Measurements from ENCODE around the gene MAP2. TPM values are rescaled to one million over a fixed set of nuclear protein-coding genes. Genes with fewer than 3 reads are reported as not detected.

The MAP2 gene
- total and polyA plus RNA-seq, 11 donors: 3.2 to 19.3 (median 8.9) TPM

DNA sequence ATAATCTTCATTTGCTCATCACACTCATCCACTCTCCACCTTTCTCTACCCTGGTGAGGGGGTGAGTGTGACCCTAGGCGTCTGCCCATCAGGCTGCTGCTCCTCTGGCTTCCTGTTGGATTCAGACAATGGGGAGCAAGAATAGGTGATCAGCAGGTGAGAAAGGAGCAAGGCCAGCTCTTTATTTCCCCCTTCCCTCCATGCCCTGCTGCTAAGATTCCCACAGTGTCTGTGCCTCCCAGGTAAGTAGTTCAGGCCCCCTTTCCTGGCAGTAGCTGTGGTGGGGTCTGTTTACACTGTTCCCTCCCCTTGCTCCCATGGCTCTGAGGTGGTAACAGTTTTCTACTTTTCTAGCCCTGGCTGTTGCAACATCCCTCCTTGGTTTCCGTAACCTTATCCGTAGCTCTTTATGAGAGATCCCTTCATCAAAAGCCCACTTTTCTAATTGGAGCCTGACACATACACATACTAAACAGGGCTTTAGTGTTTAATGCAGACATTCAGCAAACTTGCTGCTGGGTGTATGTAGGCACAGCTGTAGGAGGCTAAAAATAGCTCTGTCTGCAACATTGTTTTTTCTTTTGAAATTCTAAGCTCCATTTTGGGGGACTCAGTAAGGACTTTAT lies 27.5 kb downstream of the MAP2 start:
- intact Hi-C loops (cut with DNase I): no loop called here
- Histone ChIP-seq H3K27me3 (no peaks in the 10 kb centered on the region), H3K4me1 (no peaks in the 10 kb centered on the region)

DNA sequence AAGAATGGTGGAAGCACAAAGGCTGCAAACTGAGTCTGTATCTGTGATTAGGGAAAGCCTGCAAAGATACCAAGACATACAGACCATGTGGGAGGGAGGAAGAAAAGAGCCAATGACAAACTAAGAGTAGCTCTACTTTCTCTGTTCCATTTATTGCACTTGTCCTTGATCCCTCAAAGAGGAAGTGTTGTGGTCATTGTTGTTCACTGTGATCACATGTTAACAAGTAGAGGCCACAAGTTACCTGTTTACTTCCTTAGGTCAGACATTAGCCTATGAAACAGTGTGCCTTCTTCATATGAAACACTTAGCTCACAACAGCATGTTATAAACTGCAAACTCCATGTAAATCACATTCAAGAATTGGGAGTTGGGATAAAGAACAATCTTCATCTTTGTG lies 32.6 kb downstream of the MAP2 start:
- no peak for ATAC-seq
- no peak for DNase-seq
- H3K27me3 ChIP-seq: no peaks in the 10 kb centered on the region
- H3K36me3 ChIP-seq: no peaks in the 10 kb centered on the region
- TF ChIP-seq, protein P1, sequence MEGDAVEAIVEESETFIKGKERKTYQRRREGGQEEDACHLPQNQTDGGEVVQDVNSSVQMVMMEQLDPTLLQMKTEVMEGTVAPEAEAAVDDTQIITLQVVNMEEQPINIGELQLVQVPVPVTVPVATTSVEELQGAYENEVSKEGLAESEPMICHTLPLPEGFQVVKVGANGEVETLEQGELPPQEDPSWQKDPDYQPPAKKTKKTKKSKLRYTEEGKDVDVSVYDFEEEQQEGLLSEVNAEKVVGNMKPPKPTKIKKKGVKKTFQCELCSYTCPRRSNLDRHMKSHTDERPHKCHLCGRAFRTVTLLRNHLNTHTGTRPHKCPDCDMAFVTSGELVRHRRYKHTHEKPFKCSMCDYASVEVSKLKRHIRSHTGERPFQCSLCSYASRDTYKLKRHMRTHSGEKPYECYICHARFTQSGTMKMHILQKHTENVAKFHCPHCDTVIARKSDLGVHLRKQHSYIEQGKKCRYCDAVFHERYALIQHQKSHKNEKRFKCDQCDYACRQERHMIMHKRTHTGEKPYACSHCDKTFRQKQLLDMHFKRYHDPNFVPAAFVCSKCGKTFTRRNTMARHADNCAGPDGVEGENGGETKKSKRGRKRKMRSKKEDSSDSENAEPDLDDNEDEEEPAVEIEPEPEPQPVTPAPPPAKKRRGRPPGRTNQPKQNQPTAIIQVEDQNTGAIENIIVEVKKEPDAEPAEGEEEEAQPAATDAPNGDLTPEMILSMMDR (IDR thresholded peaks at IDR 0.05): no peak
- TF ChIP-seq POLR2A (IDR thresholded peaks at IDR 0.05): no peak
- H3K27ac ChIP-seq: no peak overlapping the region
- peaks cover 0 to 6% (median 0%) of the 10 kb centered on the region in 12 donors for H3K4me1 ChIP-seq
- intact Hi-C loops (cut with DNase I): no loop called here
- no peak overlapping the region for H3K4me3 ChIP-seq
- H3K9me3 ChIP-seq: no peaks in the 10 kb centered on the region

More for the DNA sequence above, 27.5 kb downstream of the MAP2 start:
- ATAC-seq: no peak
- WGBS, 4 donors: 85 to 93% (median 89%) methylated on average over 3 of the region's 3 CpGs
- no peak for TF ChIP-seq POLR2A (IDR thresholded peaks at IDR 0.05)
- TF ChIP-seq, protein P1 (IDR thresholded peaks at IDR 0.05): no peak
- H3K4me3 ChIP-seq: no peak overlapping the region
- no peaks in the 10 kb centered on the region for H3K36me3 ChIP-seq
- no peak for DNase-seq
- H3K9me3 ChIP-seq: no peaks in the 10 kb centered on the region
- H3K27ac ChIP-seq: no peak overlapping the region

DNA sequence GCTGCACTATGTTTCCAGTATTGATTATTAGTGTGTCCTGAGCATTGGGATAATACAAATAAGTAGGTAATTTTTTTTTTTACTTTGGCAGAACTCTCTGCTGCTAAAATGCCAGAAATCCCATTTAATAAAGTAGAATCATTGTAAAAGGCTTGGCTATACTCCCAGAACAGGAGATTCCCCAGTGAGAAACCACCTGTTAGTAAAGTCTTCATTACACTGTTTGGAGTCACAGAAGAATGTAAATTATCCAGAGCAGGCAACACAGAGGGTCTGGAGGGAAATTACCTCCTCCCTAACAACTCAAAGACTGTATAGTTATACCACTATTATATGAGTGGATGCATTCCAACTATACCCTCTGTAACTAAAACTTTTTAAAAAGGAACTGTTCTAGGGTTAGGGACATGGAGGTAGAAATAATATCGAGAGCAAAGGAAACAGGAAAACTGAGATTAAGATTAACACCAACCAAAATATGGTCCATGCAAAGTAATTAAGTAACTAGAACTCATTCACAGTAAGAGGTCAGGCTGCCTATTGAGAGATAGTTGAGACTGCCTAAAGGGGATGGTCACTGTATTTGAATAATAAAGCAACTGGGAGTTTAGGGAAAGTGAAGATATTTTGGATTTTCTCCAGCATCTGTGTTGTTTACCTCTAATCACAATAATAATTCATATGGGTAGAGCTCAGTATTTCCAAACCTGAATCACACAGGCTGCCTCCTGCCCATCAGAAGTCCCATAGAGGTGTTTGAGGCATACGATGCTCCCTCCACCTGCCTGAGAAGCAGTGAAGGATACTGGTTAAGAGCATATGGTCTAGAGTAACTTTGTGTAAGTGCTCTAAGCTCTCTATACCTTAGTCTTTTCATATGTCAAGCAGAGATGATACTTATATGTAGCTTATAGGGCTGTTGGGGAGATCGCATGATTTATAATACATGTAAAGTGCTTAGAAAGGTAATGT lies 34.4 kb downstream of the MAP2 start:
- Histone ChIP-seq H3K4me3 (no peak overlapping the region), H3K27me3 (no peaks in the 10 kb centered on the region), H3K9me3 (no peaks in the 10 kb centered on the region), H3K4me1 (peaks cover 0 to 11% (median 1%) of the 10 kb centered on the region in 12 donors), H3K36me3 (no peaks in the 10 kb centered on the region), H3K27ac (no peak overlapping the region)
- ATAC-seq (no peak), DNase-seq (no peak)
- 70 to 75% (median 71%) methylated on average over 3 of the region's 3 CpGs for WGBS, 4 donors
- TF ChIP-seq, protein P1 (IDR thresholded peaks at IDR 0.05): no peak
- TF ChIP-seq POLR2A (IDR thresholded peaks at IDR 0.05): no peak
- intact Hi-C loops (cut with DNase I): no loop called here

DNA sequence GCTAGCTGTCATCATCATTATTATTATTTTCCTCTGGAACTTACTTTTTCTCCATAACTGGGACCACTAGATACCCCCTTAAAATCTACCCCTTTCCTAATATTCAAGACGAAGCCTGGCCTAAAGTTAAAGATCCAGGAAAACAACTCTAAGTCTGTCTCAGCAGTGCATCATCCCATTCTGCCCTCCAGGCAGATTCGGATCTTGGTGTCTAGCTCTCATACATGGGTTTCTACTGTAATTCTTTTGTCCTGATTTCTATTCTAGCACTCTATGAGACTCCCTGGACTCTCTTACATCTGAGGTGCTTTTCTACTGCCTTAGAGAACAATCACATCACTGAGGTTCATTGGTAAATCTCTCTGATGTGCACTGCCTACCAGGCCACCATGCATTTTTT lies 35.5 kb downstream of the MAP2 start:
- no peaks in the 10 kb centered on the region for H3K36me3 ChIP-seq
- no peaks in the 10 kb centered on the region for H3K9me3 ChIP-seq
- no peak overlapping the region for H3K4me3 ChIP-seq
- no peaks in the 10 kb centered on the region for H3K27me3 ChIP-seq
- DNase-seq (no peak), ATAC-seq (no peak)
- H3K4me1 ChIP-seq: peaks cover 0 to 22% (median 2%) of the 10 kb centered on the region in 12 donors
- intact Hi-C loops (cut with DNase I): no loop called here
- WGBS, 4 donors: 95 to 97% (median 96%) methylated on average over 2 of the region's 2 CpGs
- TF ChIP-seq, protein P1 (IDR thresholded peaks at IDR 0.05): no peak
- TF ChIP-seq POLR2A (IDR thresholded peaks at IDR 0.05): no peak
- no peak overlapping the region for H3K27ac ChIP-seq

Data from heart left ventricle (tissue), 16 donors.